Psoas muscle (tissue), 8 donors: ENCODE results near the gene GSTM4. TPM values are rescaled to one million over a fixed set of nuclear protein-coding genes. Genes with fewer than 3 reads are reported as not detected.
A peak's percentile ranks its signal among the peaks of the same experiment; 100 is the strongest.

Experiments used
- ATAC-seq, 4 donors: fragments of 200-7000 bp; cut with Tn5 transposase; one replicate each; pipeline ENCODE4 v1.9.1; 2020; ENCODE audit warnings: moderate library complexity in 3 of 4, mild to moderate bottlenecking in 2 of 4
- DNase-seq, 2 donors: peaks; one replicate each; pipeline ENCODE4 v3.0.0-alpha.2; 2020
- H3K27ac ChIP-seq: fragments of 200-600 bp; one replicate; pipeline ENCODE4 v1.8.0; 2022
- H3K27me3 ChIP-seq, 3 donors: fragments of 200-600 bp in 1 of 3; one replicate each; pipeline versions ENCODE4 v1.6.1 to v1.8.0; 2013 to 2022; ENCODE audit warnings: low read length in 2 of 3, mild to moderate bottlenecking in 2 of 3, moderate library complexity in 1 of 3; ENCODE audit not compliant: insufficient read depth in 3 of 3
- H3K36me3 ChIP-seq, 2 donors: fragments of 200-600 bp in 1 of 2; one replicate each; pipeline versions ENCODE4 v1.6.1 to v1.8.0; 2013 to 2022; ENCODE audit warnings: low read depth in 1 of 2, mild to moderate bottlenecking in 1 of 2, moderate library complexity in 1 of 2; ENCODE audit not compliant: insufficient read depth in 1 of 2
- H3K4me1 ChIP-seq: fragments of 200-600 bp; one replicate; pipeline ENCODE4 v1.8.0; 2022
- H3K4me3 ChIP-seq: fragments of 200-600 bp; one replicate; pipeline ENCODE4 v1.8.0; 2022; ENCODE audit warnings: mild to moderate bottlenecking
- H3K9me3 ChIP-seq: fragments of 200-600 bp; one replicate; pipeline ENCODE4 v1.8.0; 2022
- WGBS, 3 donors: extraction: QIAGEN DNeasy Blood & Tissue Kit; methylation state at CpG; one replicate each; pipeline versions ENCODE4 v1.1.6 to v1.1.7; 2013; 5-methylcytosine and 5-hydroxymethylcytosine counted together
- intact Hi-C, 2 donors: fragments of 100-400 bp; cut with DNase I; formaldehyde crosslinking; loops; one replicate each; pipeline versions ENCODE4 v1.11.0 to v1.14.2; 2022
- polyA plus RNA-seq, 3 donors: library from polyadenylated mRNA; stranded (reverse); fragments of 200-250 nt; gene quantifications; one replicate each; pipeline ENCODE4 v1.2.3, GENCODE V29; 2013
- total RNA-seq, 4 donors: library from RNA; stranded (reverse); fragmentation: NEBNext Ultra II Directional in 2 of 4; extraction: Animal tissue kit (Norgen Biotek cat#: 25700) in 2 of 4; gene quantifications; one replicate each; pipeline versions ENCODE4 v1.2.1 to v1.2.4, GENCODE V29; 2021 to 2023
- TF ChIP-seq, protein P1 (sequence below): fragments of 200-600 bp; IDR thresholded peaks from one replicate; pipeline ENCODE4 v1.8.0; 2022; ENCODE audit warnings: antibody characterized with exemption
- donor health status: healthy with polysubstance abuse.
- donor health status: DM: no; HTN: no; CAD: no; lungs with moderate emphysema.
- donor health status: Bipolar disorder and iron deficiency.
- donor health status: healthy.
- donor health status: DM: yes; HTN: yes; CAD: no.
- donor health status: DM: no; HTN: no; CAD: no.
- donor health status: DM: no; HTN: no; CAD: no.
- donor health status: DM: yes; HTN: yes; CAD: no.

The GSTM4 gene
- total and polyA plus RNA-seq, 7 donors = 26.0 to 56.2 (median 42.9) TPM

DNA sequence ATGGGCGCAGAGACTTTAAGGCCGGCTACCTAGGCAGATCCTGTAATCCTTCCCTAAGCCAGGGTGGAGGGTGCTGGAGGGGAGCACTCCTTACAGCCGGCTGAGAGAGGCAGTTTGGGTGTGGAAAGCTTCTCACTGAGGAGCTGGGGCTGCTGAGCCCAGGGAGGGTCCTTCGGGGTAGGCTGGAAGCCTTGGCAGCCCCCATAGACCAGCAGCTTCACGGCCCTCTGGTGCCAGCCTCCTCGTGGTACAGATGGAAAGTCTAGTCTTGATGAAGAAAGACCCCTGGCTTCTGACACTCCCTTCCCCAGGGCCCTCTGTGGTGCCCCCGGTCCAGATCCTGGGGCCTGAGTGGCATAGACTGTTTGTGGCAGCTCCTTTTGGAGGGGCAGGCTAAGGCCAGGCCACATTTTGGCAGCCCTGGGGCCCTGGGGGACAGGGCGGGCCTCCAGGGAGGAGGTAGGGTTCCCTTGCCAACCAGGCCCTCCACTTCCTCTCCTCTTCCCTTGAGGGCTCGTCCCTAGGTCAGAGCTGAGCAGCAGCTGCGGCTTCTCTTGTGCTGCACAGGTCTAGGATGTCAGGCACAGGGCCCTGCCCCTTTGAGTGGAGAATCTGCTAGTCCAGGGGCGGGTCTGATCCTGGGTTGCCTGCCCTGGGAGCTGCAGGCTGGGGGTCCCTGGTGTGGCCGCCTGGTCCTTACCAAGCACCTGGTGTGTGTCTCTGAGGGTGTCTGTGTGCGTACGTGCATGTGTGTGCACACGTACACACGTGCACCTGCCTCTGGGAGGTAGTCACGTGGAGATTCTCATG is 31.5 kb upstream of the GSTM4 start:
- Histone ChIP-seq H3K36me3 (peaks cover 0 to 27% of the 10 kb centered on the region in 2 donors), H3K9me3 (no peaks in the 10 kb centered on the region), H3K27ac (no peak overlapping the region), H3K4me3 (peak overlapping the region; percentile 18), H3K27me3 (peaks cover 0 to 2% (median 1%) of the 10 kb centered on the region in 3 donors), H3K4me1 (peaks cover 4% of the 10 kb centered on the region)
- WGBS, 3 donors = 68 to 78% (median 72%) methylated on average over 14 to 17 of the region's 17 CpGs
- TF ChIP-seq, protein P1, sequence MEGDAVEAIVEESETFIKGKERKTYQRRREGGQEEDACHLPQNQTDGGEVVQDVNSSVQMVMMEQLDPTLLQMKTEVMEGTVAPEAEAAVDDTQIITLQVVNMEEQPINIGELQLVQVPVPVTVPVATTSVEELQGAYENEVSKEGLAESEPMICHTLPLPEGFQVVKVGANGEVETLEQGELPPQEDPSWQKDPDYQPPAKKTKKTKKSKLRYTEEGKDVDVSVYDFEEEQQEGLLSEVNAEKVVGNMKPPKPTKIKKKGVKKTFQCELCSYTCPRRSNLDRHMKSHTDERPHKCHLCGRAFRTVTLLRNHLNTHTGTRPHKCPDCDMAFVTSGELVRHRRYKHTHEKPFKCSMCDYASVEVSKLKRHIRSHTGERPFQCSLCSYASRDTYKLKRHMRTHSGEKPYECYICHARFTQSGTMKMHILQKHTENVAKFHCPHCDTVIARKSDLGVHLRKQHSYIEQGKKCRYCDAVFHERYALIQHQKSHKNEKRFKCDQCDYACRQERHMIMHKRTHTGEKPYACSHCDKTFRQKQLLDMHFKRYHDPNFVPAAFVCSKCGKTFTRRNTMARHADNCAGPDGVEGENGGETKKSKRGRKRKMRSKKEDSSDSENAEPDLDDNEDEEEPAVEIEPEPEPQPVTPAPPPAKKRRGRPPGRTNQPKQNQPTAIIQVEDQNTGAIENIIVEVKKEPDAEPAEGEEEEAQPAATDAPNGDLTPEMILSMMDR = no peak
- intact Hi-C loops = no loop called here
- DNase-seq (peak in 1 of 2 donors; percentile 58), ATAC-seq (no peak)

DNA sequence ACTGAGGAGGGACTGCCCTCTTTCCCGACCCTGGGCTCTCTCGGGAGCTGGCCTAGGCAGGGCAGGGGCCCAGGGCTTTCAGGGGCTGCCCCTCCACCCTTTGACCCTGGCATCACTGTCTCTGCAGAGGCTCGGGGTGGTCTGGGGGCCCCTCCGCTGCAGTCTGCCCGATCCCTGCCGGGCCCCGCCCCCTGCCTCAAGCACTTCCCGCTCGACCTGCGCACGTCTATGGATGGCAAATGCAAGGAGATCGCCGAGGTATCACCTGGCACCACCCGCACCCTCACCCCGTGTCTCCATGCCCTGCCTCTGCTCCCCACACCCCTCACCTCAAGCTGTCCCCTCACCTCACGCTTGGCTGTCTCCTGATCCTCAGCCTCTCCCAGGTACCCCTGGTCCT is 30.7 kb upstream of the GSTM4 start:
- WGBS, 3 donors = 69 to 79% (median 76%) methylated on average over 15 to 16 of the region's 16 CpGs
- DNase-seq (no peak), ATAC-seq (no peak)
- Histone ChIP-seq H3K9me3 (no peaks in the 10 kb centered on the region), H3K36me3 (peaks cover 0 to 29% of the 10 kb centered on the region in 2 donors), H3K27me3 (peaks cover 0 to 1% (median 0%) of the 10 kb centered on the region in 3 donors), H3K4me1 (no peaks in the 10 kb centered on the region), H3K4me3 (no peak overlapping the region), H3K27ac (no peak overlapping the region)
- TF ChIP-seq, protein P1 = no peak
- intact Hi-C loops = no loop called here

DNA sequence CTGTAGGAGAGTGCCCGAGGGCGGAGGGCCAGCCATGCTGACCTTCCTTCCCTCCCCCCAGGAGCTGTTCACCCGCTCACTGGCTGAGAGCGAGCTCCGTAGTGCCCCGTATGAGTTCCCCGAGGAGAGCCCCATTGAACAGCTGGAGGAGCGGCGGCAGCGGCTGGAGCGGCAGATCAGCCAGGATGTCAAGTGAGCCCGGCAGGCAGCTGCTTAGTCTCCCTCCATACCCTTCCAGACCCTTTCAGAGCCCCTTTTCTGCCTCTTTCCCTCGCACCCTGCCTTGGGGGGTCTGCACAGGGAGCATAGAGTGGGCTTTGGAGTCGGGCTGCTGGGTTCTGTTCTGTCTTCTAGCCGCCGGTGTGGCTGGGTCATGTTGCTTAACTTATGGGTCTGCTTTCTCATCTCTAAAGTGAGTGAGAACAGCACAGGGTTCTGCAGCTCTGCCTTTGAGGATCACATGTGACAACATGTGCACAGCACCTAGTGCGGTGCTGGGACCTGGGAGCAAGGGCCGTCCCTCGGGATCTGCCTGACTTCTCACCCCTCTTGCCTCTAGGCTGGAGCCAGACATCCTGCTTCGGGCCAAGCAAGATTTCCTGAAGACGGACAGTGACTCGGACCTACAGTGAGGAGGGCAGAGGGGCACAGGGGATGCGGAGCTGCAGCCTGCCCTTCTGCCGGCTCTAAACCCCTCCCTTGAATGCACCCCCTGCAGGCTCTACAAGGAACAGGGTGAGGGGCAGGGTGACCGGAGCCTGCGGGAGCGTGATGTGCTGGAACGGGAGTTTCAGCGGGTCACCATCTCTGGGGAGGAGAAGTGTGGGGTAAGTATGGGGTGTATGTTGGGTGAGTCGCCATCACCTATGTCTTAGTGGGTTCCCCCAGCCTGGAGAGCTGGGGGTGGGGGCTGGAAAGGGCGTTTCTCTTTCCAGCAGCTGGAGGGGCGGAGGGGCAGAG is 30.0 kb upstream of the GSTM4 start:
- intact Hi-C loops = no loop called here
- Histone ChIP-seq H3K36me3 (peaks cover 0 to 32% of the 10 kb centered on the region in 2 donors), H3K27ac (no peak overlapping the region), H3K9me3 (no peaks in the 10 kb centered on the region), H3K27me3 (peaks cover 0 to 1% (median 0%) of the 10 kb centered on the region in 3 donors), H3K4me3 (no peak overlapping the region), H3K4me1 (no peaks in the 10 kb centered on the region)
- WGBS, 3 donors = 56 to 69% (median 59%) methylated on average over 32 of the region's 32 CpGs
- ATAC-seq = no peak
- DNase-seq = no peak
- TF ChIP-seq, protein P1 = no peak

DNA sequence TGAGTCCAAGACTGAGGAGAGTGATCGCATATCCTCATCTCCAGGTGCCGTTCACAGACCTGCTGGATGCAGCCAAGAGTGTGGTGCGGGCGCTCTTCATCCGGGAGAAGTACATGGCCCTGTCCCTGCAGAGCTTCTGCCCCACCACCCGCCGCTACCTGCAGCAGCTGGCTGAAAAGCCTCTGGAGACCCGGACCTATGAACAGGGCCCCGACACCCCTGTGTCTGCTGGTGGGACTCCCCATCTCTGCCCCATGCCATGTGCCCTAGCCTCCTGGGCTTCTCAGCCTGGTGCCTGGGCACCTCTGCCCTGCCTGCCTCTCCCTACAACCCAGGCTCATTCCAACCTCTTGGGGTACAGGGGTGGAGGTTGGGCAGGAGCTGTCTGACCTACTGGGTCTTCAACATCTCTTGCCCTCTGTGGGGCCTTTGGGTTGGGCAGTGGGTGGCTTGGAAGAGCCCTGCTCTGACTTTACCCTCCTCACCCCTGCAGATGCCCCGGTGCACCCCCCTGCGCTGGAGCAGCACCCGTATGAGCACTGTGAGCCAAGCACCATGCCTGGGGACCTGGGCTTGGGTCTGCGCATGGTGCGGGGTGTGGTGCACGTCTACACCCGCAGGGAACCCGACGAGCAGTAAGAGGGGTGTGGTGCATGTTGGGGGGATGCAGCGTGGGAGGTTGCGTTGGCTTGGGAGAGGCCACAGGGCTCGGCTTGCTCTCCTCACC is 29.1 kb upstream of the GSTM4 start:
- Histone ChIP-seq H3K4me1 (no peaks in the 10 kb centered on the region), H3K4me3 (no peak overlapping the region), H3K36me3 (peaks cover 0 to 38% of the 10 kb centered on the region in 2 donors), H3K27ac (no peak overlapping the region), H3K27me3 (peaks cover 0 to 1% (median 0%) of the 10 kb centered on the region in 3 donors), H3K9me3 (no peaks in the 10 kb centered on the region)
- WGBS, 3 donors = 96 to 98% (median 98%) methylated on average over 20 to 21 of the region's 21 CpGs
- DNase-seq = no peak
- TF ChIP-seq, protein P1 = no peak
- intact Hi-C loops = no loop called here
- no peak for ATAC-seq
